HepG2 (cell line): ENCODE results near the gene ZMYND8. TPM values are rescaled to one million over a fixed set of nuclear protein-coding genes. Genes with fewer than 3 reads are reported as not detected.
A peak's percentile ranks its signal among the peaks of the same experiment; 100 is the strongest.

Source experiments
- ARHGAP35 ChIP-seq: sonication (generic); formaldehyde crosslinking; IDR thresholded peaks from 2 replicates; pipeline ENCODE4 v1.9.0; 2022; ENCODE audit warnings: mild to moderate bottlenecking, inconsistent platforms, moderate library complexity, missing genetic modification reagents, borderline replicate concordance
- FOXP1 ChIP-seq, 2 experiments: fragments of 450-650 bp in 1 of 2; IDR thresholded peaks; 2 replicates each; pipeline ENCODE4 v1.6.1; 2017 to 2018; ENCODE audit warnings: antibody characterized with exemption in 1 of 2
- GABPB1 ChIP-seq: IDR thresholded peaks from 2 replicates; pipeline ENCODE4 v1.6.1; 2016; ENCODE audit warnings: mild to moderate bottlenecking, missing genetic modification reagents, moderate library complexity, missing compliant biosample characterization
- HCFC1 ChIP-seq: fragments of 150-350 bp; IDR thresholded peaks from 2 replicates; pipeline ENCODE4 v1.6.1; 2014; ENCODE audit warnings: low read depth, low read length
- KLF9 ChIP-seq: IDR thresholded peaks from 2 replicates; pipeline ENCODE4 v1.6.1; 2016; ENCODE audit warnings: low read depth
- MEIS1 ChIP-seq: sonication (generic); formaldehyde crosslinking; IDR thresholded peaks from 2 replicates; pipeline ENCODE4 v1.9.0; 2021; ENCODE audit warnings: mild to moderate bottlenecking, missing genetic modification reagents, moderate library complexity, borderline replicate concordance
- RFX3 ChIP-seq: IDR thresholded peaks from 2 replicates; pipeline ENCODE4 v1.6.1; 2016; ENCODE audit warnings: missing biosample characterization, missing genetic modification reagents
- RXRA ChIP-seq: sonication (generic); formaldehyde crosslinking; IDR thresholded peaks from 2 replicates; pipeline ENCODE4 v1.5.1; 2020; ENCODE audit warnings: missing genetic modification reagents
- TOE1 ChIP-seq: sonication (generic); formaldehyde crosslinking; IDR thresholded peaks from 2 replicates; pipeline ENCODE4 v1.4.0; 2020; ENCODE audit warnings: mild to moderate bottlenecking, missing genetic modification reagents
- ZNF12 ChIP-seq: sonication (generic); formaldehyde crosslinking; IDR thresholded peaks from 2 replicates; pipeline ENCODE4 v1.5.0; 2020; ENCODE audit warnings: missing genetic modification reagents
- ZNF224 ChIP-seq: sonication (generic); formaldehyde crosslinking; IDR thresholded peaks from 2 replicates; pipeline ENCODE4 v1.5.0; 2020; ENCODE audit warnings: mild to moderate bottlenecking, missing genetic modification reagents
- ZNF263 ChIP-seq: sonication (generic); formaldehyde crosslinking; IDR thresholded peaks from 2 replicates; pipeline ENCODE4 v1.4.0; 2020; ENCODE audit warnings: missing genetic modification reagents
- ZNF343 ChIP-seq: sonication (generic); formaldehyde crosslinking; IDR thresholded peaks from 2 replicates; pipeline ENCODE4 v1.4.0; 2020; ENCODE audit warnings: mild to moderate bottlenecking, missing genetic modification reagents
- ZNF549 ChIP-seq: sonication (generic); formaldehyde crosslinking; IDR thresholded peaks from 2 replicates; pipeline ENCODE4 v1.5.0; 2020; ENCODE audit warnings: missing genetic modification reagents
- ZNF562 ChIP-seq: sonication (generic); formaldehyde crosslinking; IDR thresholded peaks from 2 replicates; pipeline ENCODE4 v1.8.0; 2022; ENCODE audit warnings: missing genetic modification reagents, borderline replicate concordance
- ZNF816 ChIP-seq: sonication (generic); formaldehyde crosslinking; IDR thresholded peaks from 2 replicates; pipeline ENCODE4 v1.8.0; 2022; ENCODE audit warnings: missing genetic modification reagents, mild to moderate bottlenecking, borderline replicate concordance
- polyA plus RNA-seq, 8 experiments: library from polyadenylated mRNA; depleted of rRNA in 3 of 8; stranded (reverse) in 7 of 8; unstranded in 1 of 8; fragments of >200 nt; fragmentation: Illumina TruSeq in 4 of 8; extraction: Trizol in 4 of 8; gene quantifications; 2 replicates each; pipeline versions ENCODE4 v1.2.1 to v1.2.3, GENCODE V29; 2011 to 2016; ENCODE audit warnings: low read depth in 4 of 8, missing spikeins in 1 of 8, mixed read lengths in 1 of 8; ENCODE audit not compliant: insufficient read depth in 1 of 8
- total RNA-seq, 5 experiments: library from RNA; depleted of rRNA; stranded (reverse); fragments of >200 nt; fragmentation: Illumina TruSeq; extraction: Trizol; gene quantifications; 2 replicates each; pipeline ENCODE4 v1.2.3, GENCODE V29; 2016; ENCODE audit warnings: low read depth in 1 of 5
- TF ChIP-seq, protein P1 (sequence below): sonication (generic); formaldehyde crosslinking; IDR thresholded peaks from 2 replicates; pipeline ENCODE4 v1.4.0; 2020; ENCODE audit warnings: missing genetic modification reagents, mild to moderate bottlenecking, borderline replicate concordance
- TF ChIP-seq, protein P2 (sequence below): IDR thresholded peaks from 2 replicates; pipeline ENCODE4 v1.6.1; 2018; ENCODE audit warnings: missing genetic modification reagents
- TF ChIP-seq, protein P3 (sequence below): sonication (generic); formaldehyde crosslinking; IDR thresholded peaks from 2 replicates; pipeline ENCODE4 v1.4.0; 2020; ENCODE audit warnings: missing genetic modification reagents
- TF ChIP-seq, protein P4 (sequence below): sonication (generic); formaldehyde crosslinking; IDR thresholded peaks from 2 replicates; pipeline ENCODE4 v1.4.0; 2020; ENCODE audit warnings: mild to moderate bottlenecking, missing genetic modification reagents
- TF ChIP-seq, protein P5 (sequence below): sonication (generic); formaldehyde crosslinking; IDR thresholded peaks from 2 replicates; pipeline ENCODE4 v1.4.0; 2020; ENCODE audit warnings: missing genetic modification reagents, mild to moderate bottlenecking, borderline replicate concordance

Gene ZMYND8
- total and polyA plus RNA-seq, 2 of the 13 experiments (the other 11 are each of a cell fraction or from before 2014, with no cell fraction given) = 53.9 to 84.7 TPM

DNA sequence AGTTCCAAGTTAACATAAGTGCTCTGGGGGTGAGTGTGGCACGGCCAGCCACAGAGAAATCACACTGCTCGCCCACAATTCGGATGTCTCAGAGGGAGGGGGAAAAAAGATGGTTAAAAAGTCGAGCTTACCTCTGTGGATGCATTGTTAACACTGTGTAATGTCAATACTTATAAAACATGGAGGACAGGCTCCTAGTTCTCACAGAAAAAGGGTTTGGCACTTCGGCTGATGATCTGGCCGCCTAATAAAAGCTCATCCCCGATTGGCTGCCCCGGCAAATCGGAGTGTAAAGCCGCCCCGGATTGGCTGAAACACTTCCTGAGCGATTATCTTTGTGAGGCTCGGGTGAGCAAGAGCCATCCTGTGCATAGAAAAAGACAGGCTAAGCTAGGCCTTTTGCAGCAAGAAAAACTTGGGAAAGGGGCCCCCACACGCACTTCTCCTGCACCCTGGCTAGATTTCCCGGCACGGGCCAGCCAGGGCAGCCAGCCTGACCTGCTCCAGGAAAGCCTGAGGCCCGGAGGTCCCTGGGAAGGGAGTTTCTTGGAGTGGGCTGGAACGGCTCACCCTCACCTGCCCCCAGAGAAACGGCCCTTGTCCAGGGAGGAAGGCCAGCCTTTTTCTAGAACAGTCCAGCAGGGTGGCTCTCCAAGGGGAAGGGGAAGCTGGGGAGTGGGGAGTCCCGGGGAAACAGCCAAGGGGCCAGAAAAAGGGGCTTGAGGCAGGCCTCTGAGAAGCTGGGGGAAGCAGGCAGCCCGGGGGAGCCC lies at the start of gene ZMYND8 (continued):
- TF ChIP-seq, protein P1, sequence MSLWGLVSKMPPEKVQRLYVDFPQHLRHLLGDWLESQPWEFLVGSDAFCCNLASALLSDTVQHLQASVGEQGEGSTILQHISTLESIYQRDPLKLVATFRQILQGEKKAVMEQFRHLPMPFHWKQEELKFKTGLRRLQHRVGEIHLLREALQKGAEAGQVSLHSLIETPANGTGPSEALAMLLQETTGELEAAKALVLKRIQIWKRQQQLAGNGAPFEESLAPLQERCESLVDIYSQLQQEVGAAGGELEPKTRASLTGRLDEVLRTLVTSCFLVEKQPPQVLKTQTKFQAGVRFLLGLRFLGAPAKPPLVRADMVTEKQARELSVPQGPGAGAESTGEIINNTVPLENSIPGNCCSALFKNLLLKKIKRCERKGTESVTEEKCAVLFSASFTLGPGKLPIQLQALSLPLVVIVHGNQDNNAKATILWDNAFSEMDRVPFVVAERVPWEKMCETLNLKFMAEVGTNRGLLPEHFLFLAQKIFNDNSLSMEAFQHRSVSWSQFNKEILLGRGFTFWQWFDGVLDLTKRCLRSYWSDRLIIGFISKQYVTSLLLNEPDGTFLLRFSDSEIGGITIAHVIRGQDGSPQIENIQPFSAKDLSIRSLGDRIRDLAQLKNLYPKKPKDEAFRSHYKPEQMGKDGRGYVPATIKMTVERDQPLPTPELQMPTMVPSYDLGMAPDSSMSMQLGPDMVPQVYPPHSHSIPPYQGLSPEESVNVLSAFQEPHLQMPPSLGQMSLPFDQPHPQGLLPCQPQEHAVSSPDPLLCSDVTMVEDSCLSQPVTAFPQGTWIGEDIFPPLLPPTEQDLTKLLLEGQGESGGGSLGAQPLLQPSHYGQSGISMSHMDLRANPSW = no peak; the same call in 1 of the 2 replicates
- TF ChIP-seq RXRA (CRISPR knock-in tag) (no peak), FOXP1 (IDR thresholded peaks at IDR 0.05) (no peak), FOXP1 (CRISPR knock-in tag; IDR thresholded peaks at IDR 0.05) (no peak; the same call in 1 of the 2 replicates), ZNF224 (CRISPR knock-in tag) (peak; percentile 81; the same call in 1 of the 2 replicates), GABPB1 (CRISPR knock-in tag) (no peak; the same call in 1 of the 2 replicates), ZNF263 (CRISPR knock-in tag) (no peak), ZNF816 (CRISPR knock-in tag) (no peak), MEIS1 (CRISPR knock-in tag) (no peak), ZNF549 (CRISPR knock-in tag) (no peak), KLF9 (CRISPR knock-in tag) (no peak; the same call in 1 of the 2 replicates), RFX3 (CRISPR knock-in tag) (no peak; the same call in 1 of the 2 replicates), ZNF12 (CRISPR knock-in tag) (no peak), HCFC1 (no peak), ZNF562 (CRISPR knock-in tag) (no peak), TOE1 (no peak), ARHGAP35 (CRISPR knock-in tag) (no peak; the same call in 1 of the 2 replicates), ZNF343 (CRISPR knock-in tag) (peak; percentile 1; the same call in 1 of the 2 replicates)
- TF ChIP-seq, protein P2, sequence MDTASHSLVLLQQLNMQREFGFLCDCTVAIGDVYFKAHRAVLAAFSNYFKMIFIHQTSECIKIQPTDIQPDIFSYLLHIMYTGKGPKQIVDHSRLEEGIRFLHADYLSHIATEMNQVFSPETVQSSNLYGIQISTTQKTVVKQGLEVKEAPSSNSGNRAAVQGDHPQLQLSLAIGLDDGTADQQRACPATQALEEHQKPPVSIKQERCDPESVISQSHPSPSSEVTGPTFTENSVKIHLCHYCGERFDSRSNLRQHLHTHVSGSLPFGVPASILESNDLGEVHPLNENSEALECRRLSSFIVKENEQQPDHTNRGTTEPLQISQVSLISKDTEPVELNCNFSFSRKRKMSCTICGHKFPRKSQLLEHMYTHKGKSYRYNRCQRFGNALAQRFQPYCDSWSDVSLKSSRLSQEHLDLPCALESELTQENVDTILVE = no peak
- TF ChIP-seq, protein P3, sequence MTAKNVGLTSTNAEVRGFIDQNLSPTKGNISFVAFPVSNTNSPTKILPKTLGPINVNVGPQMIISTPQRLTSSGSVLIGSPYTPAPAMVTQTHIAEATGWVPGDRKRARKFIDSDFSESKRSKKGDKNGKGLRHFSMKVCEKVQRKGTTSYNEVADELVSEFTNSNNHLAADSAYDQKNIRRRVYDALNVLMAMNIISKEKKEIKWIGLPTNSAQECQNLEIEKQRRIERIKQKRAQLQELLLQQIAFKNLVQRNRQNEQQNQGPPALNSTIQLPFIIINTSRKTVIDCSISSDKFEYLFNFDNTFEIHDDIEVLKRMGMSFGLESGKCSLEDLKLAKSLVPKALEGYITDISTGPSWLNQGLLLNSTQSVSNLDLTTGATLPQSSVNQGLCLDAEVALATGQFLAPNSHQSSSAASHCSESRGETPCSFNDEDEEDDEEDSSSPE = peak; percentile 32; the same call in 1 of the 2 replicates
- TF ChIP-seq, protein P4, sequence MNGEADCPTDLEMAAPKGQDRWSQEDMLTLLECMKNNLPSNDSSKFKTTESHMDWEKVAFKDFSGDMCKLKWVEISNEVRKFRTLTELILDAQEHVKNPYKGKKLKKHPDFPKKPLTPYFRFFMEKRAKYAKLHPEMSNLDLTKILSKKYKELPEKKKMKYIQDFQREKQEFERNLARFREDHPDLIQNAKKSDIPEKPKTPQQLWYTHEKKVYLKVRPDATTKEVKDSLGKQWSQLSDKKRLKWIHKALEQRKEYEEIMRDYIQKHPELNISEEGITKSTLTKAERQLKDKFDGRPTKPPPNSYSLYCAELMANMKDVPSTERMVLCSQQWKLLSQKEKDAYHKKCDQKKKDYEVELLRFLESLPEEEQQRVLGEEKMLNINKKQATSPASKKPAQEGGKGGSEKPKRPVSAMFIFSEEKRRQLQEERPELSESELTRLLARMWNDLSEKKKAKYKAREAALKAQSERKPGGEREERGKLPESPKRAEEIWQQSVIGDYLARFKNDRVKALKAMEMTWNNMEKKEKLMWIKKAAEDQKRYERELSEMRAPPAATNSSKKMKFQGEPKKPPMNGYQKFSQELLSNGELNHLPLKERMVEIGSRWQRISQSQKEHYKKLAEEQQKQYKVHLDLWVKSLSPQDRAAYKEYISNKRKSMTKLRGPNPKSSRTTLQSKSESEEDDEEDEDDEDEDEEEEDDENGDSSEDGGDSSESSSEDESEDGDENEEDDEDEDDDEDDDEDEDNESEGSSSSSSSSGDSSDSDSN (CRISPR knock-in tag) = no peak
- TF ChIP-seq, protein P5, sequence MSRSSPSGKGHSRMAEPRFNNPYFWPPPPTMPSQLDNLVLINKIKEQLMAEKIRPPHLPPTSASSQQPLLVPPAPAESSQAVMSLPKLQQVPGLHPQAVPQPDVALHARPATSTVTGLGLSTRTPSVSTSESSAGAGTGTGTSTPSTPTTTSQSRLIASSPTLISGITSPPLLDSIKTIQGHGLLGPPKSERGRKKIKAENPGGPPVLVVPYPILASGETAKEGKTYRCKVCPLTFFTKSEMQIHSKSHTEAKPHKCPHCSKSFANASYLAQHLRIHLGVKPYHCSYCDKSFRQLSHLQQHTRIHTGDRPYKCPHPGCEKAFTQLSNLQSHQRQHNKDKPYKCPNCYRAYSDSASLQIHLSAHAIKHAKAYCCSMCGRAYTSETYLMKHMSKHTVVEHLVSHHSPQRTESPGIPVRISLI (CRISPR knock-in tag) = no peak; the same call in 1 of the 2 replicates
